HG02970 (cell line): ENCODE data around the gene ANKRD33B.

ENCODE experiments used
- ATAC-seq: cut with Tn5 transposase; IDR thresholded peaks from one replicate; pipeline ENCODE4 v1.9.1; 2021; ENCODE audit warnings: mild to moderate bottlenecking, moderate library complexity, moderate number of reproducible peaks; ENCODE audit not compliant: unreplicated experiment, low FRiP score

ANKRD33B gene

GRCh38 chr5:10688651-10689171 is 124.8 kb downstream of the ANKRD33B start:
- no peak for ATAC-seq

DNA sequence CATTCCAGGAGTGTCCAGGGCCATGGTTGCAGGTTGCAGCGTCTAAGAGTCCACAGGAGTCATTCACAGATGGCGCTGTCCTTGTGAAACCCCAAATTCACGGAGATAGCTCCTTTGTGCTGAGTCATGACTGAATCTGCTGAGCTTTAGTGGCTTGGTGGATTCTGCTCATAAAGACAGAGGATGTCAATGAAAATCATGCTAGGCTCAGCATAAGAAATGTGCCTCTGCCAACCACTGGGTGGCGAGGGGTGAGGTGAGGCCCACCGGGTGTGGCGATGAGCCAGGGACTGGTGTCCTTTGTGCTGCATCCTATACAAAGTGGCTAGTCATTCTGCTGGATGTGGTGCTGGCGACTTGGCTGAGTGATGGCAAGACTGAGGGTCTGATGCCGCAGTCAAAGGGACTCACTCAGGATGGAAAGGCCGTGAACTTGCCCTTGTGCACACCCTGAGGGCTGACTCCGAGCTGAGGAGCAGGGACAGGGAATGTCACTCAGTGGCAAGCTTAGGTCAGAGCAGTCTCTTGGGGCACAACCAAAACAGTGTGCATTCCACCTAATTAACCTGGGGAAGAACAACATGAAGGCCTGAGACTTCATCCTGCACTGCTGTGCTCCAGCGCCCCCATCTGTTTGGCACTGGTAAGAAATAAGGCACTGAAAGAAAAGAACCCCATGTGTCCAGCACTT is 125.7 kb downstream of the ANKRD33B start:
- no peak for ATAC-seq

- no peak for ATAC-seq
These were observed 126.9 kb downstream of the ANKRD33B start for GRCh38 chr5:10690460-10691440.

DNA sequence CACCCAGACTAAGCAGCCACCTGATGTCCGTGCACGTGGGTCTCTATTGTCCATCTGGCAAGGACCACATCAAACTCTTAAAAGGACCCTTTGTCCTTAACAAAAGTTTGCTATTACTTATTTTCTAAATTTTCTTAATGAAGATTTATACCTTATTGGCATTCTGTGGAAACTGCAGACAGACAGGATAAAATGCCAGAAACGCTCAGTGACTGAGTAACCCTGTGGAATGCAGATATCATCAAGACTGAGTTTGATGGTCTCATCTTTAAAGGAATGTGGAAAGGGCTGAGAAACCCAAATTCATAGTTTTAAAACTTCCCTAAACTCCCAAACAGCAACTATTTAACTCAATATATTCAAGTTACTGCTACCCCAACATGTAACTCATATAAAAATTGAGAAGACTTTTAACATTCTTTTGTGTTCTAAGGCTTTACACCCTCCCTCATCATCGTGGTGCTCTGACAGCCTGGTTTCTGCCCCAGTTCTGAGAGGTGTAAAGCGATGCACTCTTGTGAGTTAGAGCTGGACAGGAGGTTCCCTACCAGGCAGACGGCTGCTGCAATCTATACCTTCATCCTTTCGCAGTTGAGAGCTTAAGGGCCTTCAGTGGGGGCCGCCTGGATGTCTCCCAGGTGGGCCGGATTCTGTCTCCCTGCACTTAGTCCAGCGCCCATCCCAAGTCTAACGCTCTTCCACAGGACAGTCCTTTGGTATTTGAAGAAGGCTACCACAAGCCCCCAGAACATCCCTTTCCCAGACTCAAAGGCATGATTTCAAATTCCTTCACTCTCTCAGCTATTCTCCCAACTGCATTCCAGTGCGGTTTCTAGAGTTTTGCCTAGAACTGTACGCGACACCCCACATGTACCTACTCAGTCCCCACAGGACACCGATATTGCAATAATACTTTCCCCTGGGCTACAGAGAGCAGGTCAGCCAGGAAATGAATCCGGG is 128.2 kb downstream of the ANKRD33B start:
- no peak for ATAC-seq

DNA sequence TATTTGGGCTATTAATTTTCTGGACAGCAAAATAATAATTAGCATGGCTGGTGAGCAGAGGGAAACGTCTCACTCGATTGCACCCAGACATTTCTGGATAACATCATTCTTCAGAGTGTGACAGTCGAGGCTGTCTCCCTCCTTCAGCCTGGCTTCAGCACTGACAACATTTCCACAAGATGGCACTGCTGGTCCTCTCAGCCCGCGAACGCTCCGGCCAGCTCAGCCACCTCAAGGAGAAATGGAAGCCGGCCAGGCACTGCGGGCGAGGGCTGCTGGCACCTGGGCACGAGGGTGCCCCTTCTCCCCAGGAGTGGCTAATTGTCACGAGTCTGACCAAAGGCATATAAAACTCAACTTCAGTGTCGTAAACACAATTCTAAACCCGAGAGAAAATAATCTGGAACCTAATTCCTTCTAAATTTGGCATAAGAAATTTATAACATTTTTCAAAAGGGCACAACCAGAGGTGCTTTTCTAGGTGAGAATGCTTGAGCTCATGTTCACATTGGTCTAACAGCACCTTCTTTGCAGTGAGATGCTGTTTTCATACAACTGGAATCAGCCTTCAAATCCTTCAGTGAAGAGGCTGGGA is 131.3 kb downstream of the ANKRD33B start:
- no peak for ATAC-seq

- ATAC-seq = no peak
These were observed 132.1 kb downstream of the ANKRD33B start for GRCh38 chr5:10695759-10696543.

GRCh38 chr5:10699281-10699874 is 135.5 kb downstream of the ANKRD33B start:
- ATAC-seq = no peak

DNA sequence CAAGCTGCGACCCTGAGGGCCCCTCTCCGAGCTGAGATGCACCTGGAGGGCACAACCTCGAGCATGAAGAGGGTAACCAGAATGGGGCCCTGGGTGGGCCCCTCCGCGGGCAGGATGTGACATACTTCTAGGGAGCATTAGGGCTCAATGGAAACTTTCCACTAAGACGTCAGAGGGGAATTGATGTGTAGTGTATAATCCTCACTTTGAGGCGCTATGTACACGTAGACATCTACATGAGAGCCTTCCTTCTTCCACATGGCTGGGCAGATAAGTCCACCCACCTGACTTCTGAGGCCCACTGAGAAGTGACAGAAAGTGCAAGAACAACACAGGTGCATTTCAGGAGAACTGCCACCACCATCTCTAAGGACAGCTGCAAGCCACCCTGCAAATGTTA is 136.1 kb downstream of the ANKRD33B start:
- peak; percentile 64 for ATAC-seq

DNA sequence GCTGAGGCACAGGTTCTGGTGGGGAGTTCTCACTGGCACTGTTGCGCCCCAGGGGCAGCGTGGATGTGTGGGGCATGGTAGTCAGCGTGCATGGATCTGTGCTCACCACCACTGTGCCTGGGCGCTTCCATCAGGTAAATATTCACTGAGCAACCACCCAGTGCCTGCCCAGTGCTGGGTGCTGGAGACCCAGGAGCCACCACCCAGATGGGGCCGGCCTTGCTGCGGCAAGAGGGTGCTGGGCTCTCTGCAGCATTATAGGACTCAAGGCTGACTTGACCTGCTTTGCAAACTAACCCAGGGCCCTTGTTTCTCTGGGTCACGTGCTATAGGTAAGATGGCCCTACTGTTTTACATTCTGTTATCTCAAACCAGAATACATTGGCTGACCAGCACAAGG is 136.6 kb downstream of the ANKRD33B start:
- ATAC-seq = no peak

GRCh38 chr5:10701567-10702039 is 137.7 kb downstream of the ANKRD33B start:
- ATAC-seq = no peak

- ATAC-seq = no peak
These were observed 138.3 kb downstream of the ANKRD33B start for GRCh38 chr5:10702040-10702629.

DNA sequence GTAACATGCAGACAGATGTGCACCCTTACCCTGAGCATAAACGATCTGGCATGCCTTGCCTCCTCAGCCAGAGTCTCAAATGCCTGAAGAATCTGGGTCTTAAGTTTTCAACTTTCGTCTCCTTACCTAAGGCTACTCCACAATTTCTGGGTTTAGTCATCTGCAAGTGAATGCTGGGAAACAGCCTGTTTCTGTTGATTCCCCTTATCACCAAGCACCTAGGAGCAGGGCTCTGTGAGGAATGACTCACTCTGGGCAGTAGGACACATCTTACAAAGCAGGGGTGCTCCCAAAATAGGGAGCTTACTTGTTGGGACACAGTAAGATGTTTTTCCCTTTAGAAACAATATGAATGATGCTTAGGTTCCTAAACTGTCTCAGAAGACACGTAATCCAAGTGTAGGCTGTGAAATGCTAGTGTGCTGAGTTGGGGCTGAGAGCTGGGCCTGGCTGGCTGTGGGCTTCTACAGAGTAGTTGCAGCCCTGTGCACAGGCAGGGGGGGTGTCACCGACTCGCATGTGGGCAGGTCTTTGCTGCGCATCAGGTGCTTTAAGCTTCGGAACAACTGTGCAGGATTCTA is 139.1 kb downstream of the ANKRD33B start:
- ATAC-seq = no peak

DNA sequence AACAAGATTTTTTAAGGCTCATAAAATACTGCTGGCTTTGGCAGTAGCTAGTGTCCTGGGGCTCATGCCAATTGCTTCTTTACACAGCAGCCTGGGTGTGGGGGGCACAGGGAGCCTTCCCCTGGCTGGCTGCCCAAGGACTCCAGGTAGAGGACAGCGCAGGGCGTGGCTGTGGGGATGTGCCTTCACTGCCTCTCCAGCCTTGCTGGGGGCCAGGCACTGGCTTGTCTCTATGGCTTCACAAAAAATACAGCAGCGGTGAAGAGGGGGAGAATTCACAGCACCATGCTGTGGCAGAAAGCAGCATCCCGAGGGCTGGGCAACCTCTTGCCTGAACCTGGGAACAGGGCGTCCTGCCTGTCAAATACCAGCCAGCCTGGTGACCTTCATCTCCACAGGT is 139.8 kb downstream of the ANKRD33B start:
- no peak for ATAC-seq

- ATAC-seq = no peak
These were observed 141.2 kb downstream of the ANKRD33B start for GRCh38 chr5:10704949-10705621.

DNA sequence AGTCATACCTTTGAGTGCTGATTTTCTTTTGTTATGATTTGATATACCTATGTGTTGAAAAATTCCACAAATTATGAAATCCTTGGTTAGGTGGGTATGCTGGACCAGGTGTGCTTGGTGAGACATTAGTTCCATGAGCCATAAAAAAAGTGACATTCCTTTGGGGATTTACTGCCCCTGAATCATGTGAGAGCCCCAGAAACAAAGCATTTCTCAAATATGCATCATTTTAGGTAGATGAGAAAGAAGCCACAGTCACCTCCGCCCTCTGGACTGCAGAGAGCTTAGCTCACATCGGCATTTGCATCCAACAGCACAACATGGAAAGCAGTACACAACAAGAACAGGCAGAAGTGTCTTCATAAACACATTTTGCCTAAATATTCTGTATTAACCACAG is 141.9 kb downstream of the ANKRD33B start:
- no peak for ATAC-seq

DNA sequence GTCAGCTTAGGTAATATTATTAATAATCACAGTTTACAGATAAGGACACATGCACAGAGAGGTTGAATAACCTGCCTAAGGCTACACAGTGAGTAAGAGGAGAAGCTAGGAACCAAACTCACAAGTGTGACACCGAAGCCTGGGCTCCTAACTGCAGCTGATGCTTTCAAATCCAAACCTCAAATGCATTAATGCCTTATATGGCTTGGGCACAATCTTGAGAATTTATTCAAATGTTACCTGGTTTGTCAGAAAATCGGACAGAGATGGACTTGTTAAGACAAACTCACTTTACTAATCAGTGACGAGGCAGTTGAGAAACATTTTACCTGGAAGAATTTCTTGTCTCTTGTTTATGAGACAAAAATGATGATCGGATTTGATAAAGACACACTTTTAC is 142.5 kb downstream of the ANKRD33B start:
- ATAC-seq = no peak
